GM12892 (cell line): ENCODE measurements around the gene NOL4.

Experiments used
- POLR2A ChIP-seq: IDR thresholded peaks from 2 replicates; pipeline ENCODE4 v1.6.1; 2011; ENCODE audit warnings: low read depth, low read length, control low read depth
- POLR2AphosphoS5 ChIP-seq: IDR thresholded peaks from 2 replicates; pipeline ENCODE4 v1.6.1; 2011; ENCODE audit warnings: low read depth, low read length, control low read depth
- TAF1 ChIP-seq: IDR thresholded peaks from 2 replicates; pipeline ENCODE4 v1.6.1; 2011; ENCODE audit warnings: low read depth, mild to moderate bottlenecking, control low read depth, low read length, borderline replicate concordance

DNA sequence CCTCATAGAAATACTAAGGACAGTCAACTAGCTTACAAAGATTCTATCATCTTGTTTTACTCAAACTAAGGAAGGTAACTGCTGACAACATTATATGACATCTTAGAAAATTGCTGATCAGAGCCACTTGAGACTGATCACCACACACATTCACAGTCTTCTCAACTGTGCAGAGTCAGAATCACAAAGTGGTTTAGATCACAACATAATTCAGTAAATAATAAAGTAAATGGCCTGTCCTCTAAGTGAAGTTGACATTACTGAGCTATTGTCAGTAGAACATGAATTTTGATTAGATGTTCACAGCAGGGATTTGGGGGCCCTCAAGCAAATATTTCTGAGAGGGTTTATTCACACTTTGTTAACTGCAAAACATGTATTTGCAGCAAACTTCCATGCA, 28.5 kb downstream of the NOL4 start:
- TF ChIP-seq POLR2A (no peak), POLR2AphosphoS5 (no peak), TAF1 (no peak)
